Measurements from ENCODE around the gene HIVEP2.

DNA sequence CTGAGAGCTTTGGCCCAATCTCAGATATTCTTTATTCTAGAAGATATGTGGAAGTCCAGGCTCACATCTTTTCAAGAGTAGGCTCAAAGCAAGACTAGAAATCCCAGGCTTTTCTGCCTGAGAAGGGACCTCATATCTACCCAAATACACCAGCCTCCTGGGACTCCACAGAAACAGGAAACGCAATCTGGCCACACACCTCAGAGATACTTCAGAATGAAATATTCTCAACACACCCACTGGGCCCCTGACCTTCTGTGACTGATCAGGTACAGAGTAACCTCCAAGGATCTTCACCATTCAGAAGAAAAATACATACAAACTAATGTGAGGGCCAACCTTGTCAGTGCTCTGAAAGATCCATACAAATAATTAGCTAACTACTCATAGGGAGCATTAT is 183.2 kb downstream of the HIVEP2 start:
- TF ChIP-seq, protein P1, sequence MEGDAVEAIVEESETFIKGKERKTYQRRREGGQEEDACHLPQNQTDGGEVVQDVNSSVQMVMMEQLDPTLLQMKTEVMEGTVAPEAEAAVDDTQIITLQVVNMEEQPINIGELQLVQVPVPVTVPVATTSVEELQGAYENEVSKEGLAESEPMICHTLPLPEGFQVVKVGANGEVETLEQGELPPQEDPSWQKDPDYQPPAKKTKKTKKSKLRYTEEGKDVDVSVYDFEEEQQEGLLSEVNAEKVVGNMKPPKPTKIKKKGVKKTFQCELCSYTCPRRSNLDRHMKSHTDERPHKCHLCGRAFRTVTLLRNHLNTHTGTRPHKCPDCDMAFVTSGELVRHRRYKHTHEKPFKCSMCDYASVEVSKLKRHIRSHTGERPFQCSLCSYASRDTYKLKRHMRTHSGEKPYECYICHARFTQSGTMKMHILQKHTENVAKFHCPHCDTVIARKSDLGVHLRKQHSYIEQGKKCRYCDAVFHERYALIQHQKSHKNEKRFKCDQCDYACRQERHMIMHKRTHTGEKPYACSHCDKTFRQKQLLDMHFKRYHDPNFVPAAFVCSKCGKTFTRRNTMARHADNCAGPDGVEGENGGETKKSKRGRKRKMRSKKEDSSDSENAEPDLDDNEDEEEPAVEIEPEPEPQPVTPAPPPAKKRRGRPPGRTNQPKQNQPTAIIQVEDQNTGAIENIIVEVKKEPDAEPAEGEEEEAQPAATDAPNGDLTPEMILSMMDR (IDR thresholded peaks at IDR 0.05) = no peak
- no peak for TF ChIP-seq POLR2A (IDR thresholded peaks at IDR 0.05)
